Kidney (tissue), 14 donors: ENCODE data around the gene PCAT7. TPM values are rescaled to one million over a fixed set of nuclear protein-coding genes. Genes with fewer than 3 reads are reported as not detected.
"Not testable (repeated sequence)": the region's sequence is repeated elsewhere in the genome, so short reads cannot be mapped to it uniquely, and the experiment has no call there.

Experiments used
- DNase-seq, 5 donors: peaks; one replicate each; pipeline ENCODE4 v3.0.0-alpha.2; 2013 to 2020
- FAIRE-seq: peaks from 2 replicates; lab custom pipeline; 2012; peaks lifted over from hg19 to GRCh38; lab: Jason Lieb, UNC
- H3K27ac ChIP-seq, 2 donors: one replicate each; pipeline ENCODE4 v1.7.0; 2013; ENCODE audit warnings: low read depth in 2 of 2, low read length in 2 of 2, inconsistent platforms in 1 of 2
- H3K27me3 ChIP-seq: one replicate; pipeline ENCODE4 v1.7.1; 2013; ENCODE audit warnings: low read length, inconsistent platforms; ENCODE audit not compliant: control insufficient read depth, insufficient read depth
- H3K36me3 ChIP-seq, 3 donors: one replicate each; pipeline versions ENCODE4 v1.7.0 to v1.7.1; 2013; ENCODE audit warnings: low read length in 3 of 3, control low read depth in 1 of 3, inconsistent platforms in 1 of 3; ENCODE audit not compliant: insufficient read depth in 3 of 3, control insufficient read depth in 2 of 3
- H3K4me1 ChIP-seq, 3 donors: one replicate each; pipeline versions ENCODE4 v1.7.0 to v1.7.1; 2013; ENCODE audit warnings: low read length in 3 of 3, inconsistent platforms in 1 of 3, low read depth in 1 of 3; ENCODE audit not compliant: control insufficient read depth in 2 of 3, insufficient read depth in 2 of 3
- H3K4me3 ChIP-seq, 3 donors: one replicate each; pipeline versions ENCODE4 v1.7.0 to v1.8.1; 2013; ENCODE audit warnings: low read length in 3 of 3, control low read depth in 1 of 3, inconsistent platforms in 1 of 3
- H3K9ac ChIP-seq, 3 donors: one replicate each; pipeline versions ENCODE4 v1.7.0 to v1.7.1; 2013; ENCODE audit warnings: low read length in 3 of 3, control low read depth in 1 of 3, inconsistent platforms in 1 of 3
- H3K9me3 ChIP-seq, 3 donors: one replicate each; pipeline versions ENCODE4 v1.7.0 to v1.7.1; 2013; ENCODE audit warnings: low read length in 3 of 3, control low read depth in 1 of 3, inconsistent platforms in 1 of 3; ENCODE audit not compliant: control insufficient read depth in 2 of 3, insufficient read depth in 1 of 3
- intact Hi-C: fragments of 100-400 bp; cut with DNase I; formaldehyde crosslinking; loops from one replicate; pipeline ENCODE4 v1.11.1; 2022
- polyA plus RNA-seq: library from polyadenylated mRNA; stranded (reverse); fragments of 350-450 nt; fragmentation: Illumina TruSeq; extraction: RNeasy Lipid Tissue Mini Kit (QIAGEN cat#74804); gene quantifications from one replicate; pipeline ENCODE4 v1.2.3, GENCODE V29; 2014; ENCODE audit warnings: low read depth, low replicate concordance; ENCODE audit not compliant: insufficient read depth
- total RNA-seq: library from RNA; stranded (reverse); fragmentation: NEBNext Ultra II Directional; extraction: Animal tissue kit (Norgen Biotek cat#: 25700); gene quantifications from one replicate; pipeline ENCODE4 v1.2.1, GENCODE V29; 2021
- TF ChIP-seq, protein P1 (sequence below): IDR thresholded peaks from 3 replicates; pipeline ENCODE4 v1.5.1; 2012; ENCODE audit warnings: mild to moderate bottlenecking, moderate library complexity, borderline replicate concordance; ENCODE audit not compliant: insufficient read depth; ENCODE audit errors: extremely low read depth
- donor health status: control.
- donor health status: control.
- donor health status: control.
- donor health status: control.
- donor health status: control.
- donor health status: DM: yes; HTN: yes; CAD: no.
- donor health status: Normal renal cell carcinoma (clear cell type).

PCAT7 gene
- total and polyA plus RNA-seq, 2 donors from 2014 or later, result 0.28 to 1.5 TPM

DNA sequence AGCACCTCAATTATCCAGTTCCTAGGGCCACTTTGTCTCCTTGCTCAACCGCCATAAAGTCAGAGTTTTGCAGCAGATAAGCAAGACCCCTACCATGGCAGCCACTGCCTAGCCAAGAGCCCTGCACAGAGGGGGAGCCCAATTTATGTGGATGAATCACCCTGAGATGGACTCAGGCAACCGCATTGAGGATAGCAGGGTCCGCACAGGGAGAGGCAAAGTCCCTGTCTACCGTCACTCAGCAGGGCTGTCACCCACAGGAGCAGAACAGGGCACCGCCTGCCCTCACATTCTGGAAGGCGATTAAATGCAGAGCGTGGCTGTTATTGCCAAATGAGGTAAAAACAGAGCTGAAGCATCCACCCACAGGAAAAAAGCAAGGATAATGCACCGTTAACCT lies 37.0 kb downstream of the PCAT7 start:
- no peak overlapping the region for H3K27ac ChIP-seq
- H3K36me3 ChIP-seq, result no peaks in the 10 kb centered on the region
- H3K4me3 ChIP-seq, result no peak overlapping the region
- no peak for DNase-seq
- H3K9me3 ChIP-seq, result no peaks in the 10 kb centered on the region
- H3K27me3 ChIP-seq, result no peaks in the 10 kb centered on the region
- no peak overlapping the region for H3K9ac ChIP-seq
- H3K4me1 ChIP-seq, result no peaks in the 10 kb centered on the region
- FAIRE-seq, result no peak
- intact Hi-C loops, result no loop called here
- TF ChIP-seq, protein P1, sequence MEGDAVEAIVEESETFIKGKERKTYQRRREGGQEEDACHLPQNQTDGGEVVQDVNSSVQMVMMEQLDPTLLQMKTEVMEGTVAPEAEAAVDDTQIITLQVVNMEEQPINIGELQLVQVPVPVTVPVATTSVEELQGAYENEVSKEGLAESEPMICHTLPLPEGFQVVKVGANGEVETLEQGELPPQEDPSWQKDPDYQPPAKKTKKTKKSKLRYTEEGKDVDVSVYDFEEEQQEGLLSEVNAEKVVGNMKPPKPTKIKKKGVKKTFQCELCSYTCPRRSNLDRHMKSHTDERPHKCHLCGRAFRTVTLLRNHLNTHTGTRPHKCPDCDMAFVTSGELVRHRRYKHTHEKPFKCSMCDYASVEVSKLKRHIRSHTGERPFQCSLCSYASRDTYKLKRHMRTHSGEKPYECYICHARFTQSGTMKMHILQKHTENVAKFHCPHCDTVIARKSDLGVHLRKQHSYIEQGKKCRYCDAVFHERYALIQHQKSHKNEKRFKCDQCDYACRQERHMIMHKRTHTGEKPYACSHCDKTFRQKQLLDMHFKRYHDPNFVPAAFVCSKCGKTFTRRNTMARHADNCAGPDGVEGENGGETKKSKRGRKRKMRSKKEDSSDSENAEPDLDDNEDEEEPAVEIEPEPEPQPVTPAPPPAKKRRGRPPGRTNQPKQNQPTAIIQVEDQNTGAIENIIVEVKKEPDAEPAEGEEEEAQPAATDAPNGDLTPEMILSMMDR, result no peak

GRCh38 chr9:94592683-94593082 lies 37.8 kb downstream of the PCAT7 start:
- H3K36me3 ChIP-seq, H3K27ac ChIP-seq, H3K9ac ChIP-seq, intact Hi-C loops, H3K4me1 ChIP-seq, H3K4me3 ChIP-seq, H3K27me3 ChIP-seq, FAIRE-seq, H3K9me3 ChIP-seq, DNase-seq: not testable (repeated sequence)

- DNase-seq (no peak), FAIRE-seq (no peak)
- Histone ChIP-seq H3K4me1 (no peaks in the 10 kb centered on the region), H3K27me3 (no peaks in the 10 kb centered on the region), H3K9ac (no peak within 1 kb of the TSS), H3K36me3 (no peaks in the 10 kb centered on the region), H3K4me3 (no peak within 1 kb of the TSS), H3K9me3 (no peaks in the 10 kb centered on the region), H3K27ac (no peak within 1 kb of the TSS)
- TF ChIP-seq, protein P1, result no peak
- intact Hi-C loops, result no loop called here
Observed at GRCh38 chr9:94593459-94594345, 38.8 kb downstream of the PCAT7 start, which contains the start of gene FBP2. Gene FBP2, minus strand, starts transcription at chr9:94593824. Its CDS starts 98 bp downstream, at chr9:94593726.

GRCh38 chr9:94599102-94599501 lies 44.2 kb downstream of the PCAT7 start:
- TF ChIP-seq, protein P1, result no peak
- DNase-seq (no peak), FAIRE-seq (no peak)
- no peak overlapping the region for H3K4me3 ChIP-seq
- intact Hi-C loops, result no loop called here
- peaks cover 0 to 10% (median 2%) of the 10 kb centered on the region in 3 donors for H3K4me1 ChIP-seq
- H3K27me3 ChIP-seq, result no peaks in the 10 kb centered on the region
- H3K9ac ChIP-seq, result no peak overlapping the region
- H3K36me3 ChIP-seq, result peaks cover 0 to 3% (median 0%) of the 10 kb centered on the region in 3 donors
- no peak overlapping the region for H3K27ac ChIP-seq
- H3K9me3 ChIP-seq, result no peaks in the 10 kb centered on the region
